NCI-H774 (cell line): Measurements from ENCODE around the gene GDPD3.
"Not testable (repeated sequence)": the region's sequence is repeated elsewhere in the genome, so short reads cannot be mapped to it uniquely, and the experiment has no call there.

Source experiments
- DNase-seq: peaks from one replicate; lab custom pipeline; 2025; lab: John Stamatoyannopoulos, UW

Gene GDPD3, protein sequence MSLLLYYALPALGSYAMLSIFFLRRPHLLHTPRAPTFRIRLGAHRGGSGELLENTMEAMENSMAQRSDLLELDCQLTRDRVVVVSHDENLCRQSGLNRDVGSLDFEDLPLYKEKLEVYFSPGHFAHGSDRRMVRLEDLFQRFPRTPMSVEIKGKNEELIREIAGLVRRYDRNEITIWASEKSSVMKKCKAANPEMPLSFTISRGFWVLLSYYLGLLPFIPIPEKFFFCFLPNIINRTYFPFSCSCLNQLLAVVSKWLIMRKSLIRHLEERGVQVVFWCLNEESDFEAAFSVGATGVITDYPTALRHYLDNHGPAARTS

DNA sequence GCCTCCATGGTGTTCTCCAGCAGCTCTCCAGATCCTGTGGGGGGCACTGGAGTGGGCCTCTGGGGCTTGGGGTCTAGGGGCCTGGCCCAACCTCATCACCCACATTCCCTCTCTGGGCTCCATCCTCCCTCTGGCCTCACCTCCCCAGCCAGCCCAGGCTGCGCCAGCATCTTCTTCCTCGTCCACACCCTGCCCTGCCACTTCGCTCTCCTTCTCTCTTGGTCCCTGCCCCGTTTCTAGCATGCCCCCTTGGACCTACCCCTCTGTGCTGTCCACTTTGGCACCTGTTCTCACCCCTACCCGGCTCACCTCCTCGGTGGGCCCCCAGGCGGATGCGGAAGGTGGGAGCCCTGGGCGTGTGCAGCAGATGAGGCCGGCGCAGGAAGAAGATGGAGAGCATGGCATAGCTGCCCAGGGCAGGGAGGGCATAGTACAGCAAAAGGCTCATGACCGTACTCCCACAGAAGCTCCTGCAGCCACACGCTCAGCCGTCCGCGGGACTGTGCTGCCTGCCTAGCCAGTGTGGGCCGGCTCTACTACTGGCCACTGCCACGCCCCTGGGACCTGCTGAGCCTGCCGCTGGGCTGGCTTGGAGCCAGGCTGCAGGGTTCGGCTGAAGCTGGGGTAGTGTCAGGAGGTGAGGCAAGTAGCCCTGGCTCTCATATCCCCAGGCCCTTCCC is at the start of gene GDPD3:
GDPD3 (minus strand) TSS at position 507 of the 680 bp plus-strand sequence; CDS start at position 448, 59 bp downstream.
- no peak for DNase-seq

DNA sequence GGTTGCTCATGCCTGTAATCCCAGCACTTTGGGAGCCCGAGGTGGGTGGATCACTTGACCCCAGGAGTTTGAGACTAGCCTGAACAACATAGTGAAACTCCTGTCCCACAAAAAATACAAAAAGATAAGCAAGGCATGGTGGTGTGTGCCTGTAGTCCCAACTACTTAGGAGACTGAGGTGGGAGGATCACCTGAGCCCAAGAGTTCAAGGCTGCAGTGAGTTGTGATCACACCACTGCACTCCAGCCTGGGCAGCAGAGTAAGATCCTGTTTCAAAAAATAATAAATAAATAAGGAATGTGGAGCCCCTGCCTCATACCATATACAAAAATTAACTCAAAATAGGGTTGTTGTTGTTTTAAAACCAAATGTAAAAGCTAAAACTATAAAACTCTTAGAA is 43.9 kb upstream of the GDPD3 start:
- no peak for DNase-seq

DNA sequence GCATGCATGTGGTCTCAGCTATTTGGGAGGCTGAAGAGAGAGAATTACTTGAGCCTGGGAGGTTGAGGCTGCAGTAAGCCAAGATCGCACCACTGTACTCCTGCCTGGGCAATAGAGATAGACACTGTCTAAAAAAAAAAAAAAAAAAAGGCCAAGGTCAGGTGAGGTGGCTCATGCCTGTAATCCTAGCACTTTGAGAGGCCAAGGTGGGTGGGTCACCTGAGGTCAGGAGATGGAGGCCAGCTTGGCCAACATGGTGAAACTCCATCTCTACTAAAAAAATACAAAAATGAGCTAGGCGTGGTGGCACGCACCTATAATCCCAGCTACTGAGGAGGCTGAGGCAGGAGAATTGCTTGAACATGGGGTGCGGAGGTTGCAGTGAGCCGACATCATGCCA is 41.9 kb upstream of the GDPD3 start:
- DNase-seq: no peak

DNA sequence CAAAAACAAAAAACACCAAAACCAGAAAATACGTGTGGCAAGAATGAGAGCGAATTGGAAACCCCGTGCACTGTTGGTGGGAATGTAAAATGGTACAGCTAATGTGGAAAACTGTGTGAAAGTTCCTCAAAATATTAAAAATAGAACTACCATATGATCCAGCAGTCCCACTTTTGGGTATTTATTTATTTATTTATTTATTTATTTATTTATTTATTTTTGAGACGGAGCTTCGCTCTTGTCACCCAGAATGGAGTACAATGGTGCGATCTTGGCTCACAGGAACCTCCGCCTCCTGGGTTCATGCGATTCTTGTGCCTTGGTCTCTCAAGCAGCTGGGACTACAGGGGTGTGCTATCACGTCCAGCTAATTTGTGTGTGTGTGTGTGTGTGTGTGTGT is 39.2 kb upstream of the GDPD3 start:
- DNase-seq: no peak

DNA sequence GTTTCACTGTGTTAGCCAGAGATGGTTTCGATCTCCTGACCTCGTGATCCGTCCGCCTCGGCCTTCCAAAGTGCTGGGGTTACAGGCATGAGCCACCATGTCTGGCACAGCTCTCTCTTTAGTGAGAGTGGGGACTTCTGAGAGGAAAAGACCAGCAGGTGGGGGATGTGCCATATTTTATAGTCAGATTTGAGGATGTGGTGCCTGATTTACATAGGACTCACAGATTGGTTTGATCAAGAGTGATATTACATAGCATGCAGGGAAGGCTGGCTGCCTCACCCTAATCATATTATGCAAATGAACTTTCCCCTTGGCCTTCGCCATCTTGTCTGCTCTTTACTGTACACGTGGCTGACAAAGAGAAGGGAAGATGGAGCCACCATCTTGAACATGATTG is 37.8 kb upstream of the GDPD3 start:
- DNase-seq: no peak

DNA sequence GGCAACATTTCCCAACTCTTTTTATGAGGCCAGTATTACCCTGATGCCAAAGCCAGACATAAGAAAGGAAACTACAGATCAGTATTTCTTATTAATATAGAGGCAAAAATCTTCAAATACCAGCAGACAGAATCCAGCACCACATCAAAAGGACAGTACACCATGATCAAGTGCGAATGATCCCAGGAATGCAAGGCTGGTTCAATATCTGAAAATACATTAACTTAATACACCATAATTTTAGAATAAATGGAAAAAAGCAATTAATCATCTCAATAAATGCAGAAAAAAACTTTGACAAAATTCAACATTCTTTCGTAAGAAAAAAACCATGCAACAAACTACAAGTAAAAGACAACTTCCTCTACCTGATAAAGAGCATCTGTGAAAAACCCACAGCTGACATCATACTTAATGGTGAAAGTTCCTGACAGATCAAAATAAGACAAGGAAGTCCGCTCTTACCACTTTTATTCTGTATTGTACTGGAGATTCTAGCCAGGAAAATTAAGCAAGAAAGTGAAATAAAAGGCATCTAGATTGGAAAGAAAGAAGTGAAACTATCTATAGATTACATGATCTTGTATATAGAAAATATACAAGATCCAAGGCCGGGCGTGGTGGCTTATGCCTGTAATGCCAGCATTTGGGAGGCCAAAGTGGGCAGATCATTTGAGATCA is 36.1 kb upstream of the GDPD3 start:
- no peak for DNase-seq

DNA sequence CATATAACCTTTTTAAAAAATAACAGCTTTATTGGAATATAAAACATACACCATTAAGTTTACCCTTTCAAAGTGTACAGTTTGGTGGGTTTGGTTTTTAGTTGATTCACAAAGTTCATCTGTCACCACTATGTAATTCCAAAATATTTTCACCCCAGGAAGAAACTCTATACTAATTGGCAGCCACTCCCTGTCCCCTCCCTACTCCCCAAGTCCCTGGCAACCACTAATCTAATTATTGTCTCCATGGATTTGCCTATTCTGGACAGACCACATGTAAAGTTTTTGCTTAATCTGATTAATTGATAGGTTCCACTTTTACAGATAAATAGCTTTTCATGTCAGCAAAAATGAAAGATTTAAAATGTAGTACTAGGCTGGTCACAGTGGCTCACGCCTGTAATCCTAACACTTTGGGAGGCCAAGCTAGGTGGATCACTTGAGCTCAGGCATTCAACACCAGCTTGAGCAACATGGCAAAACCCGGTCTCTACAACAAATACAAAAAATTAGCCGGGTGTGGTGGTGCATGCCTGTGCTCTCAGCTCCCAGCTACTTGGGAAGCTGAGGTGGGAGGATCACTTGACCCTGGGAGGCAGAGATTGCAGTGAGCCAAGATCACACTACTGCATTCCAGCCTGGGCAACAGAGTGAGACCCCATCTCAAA is 34.6 kb upstream of the GDPD3 start:
- no peak for DNase-seq

DNA sequence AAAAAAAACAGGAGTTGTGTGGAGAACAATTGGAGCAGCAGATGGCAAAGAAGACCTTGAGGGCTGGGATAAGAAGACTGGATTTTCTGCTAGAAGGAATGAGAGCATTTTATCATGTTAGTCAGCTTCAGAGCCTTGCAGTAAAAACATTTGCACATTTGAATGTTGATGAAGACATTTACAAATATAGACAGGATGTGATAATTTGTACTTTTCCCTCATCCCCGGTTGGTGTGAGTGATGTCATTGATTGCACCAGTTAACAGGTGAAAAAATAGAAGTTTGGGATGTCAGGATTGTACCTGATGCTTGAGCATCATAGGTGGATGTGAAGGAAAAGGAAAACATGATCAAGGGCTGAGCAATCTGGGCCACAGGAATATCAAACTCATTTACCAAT is 32.3 kb upstream of the GDPD3 start:
- DNase-seq: no peak

DNA sequence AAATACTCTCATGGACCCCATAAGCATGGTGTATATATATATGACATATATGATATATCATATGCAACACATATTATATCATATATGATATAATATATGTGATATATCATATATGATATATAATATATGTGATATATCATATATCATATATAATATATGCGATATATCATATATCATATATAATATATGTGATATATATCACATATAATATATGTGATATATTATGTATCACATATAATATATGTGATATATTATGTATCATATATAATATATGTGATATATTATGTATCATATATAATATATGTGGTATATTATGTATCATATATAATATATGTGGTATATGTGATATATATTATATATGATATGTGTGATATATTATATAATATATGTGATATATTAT is 31.6 kb upstream of the GDPD3 start:
- no peak for DNase-seq

DNA sequence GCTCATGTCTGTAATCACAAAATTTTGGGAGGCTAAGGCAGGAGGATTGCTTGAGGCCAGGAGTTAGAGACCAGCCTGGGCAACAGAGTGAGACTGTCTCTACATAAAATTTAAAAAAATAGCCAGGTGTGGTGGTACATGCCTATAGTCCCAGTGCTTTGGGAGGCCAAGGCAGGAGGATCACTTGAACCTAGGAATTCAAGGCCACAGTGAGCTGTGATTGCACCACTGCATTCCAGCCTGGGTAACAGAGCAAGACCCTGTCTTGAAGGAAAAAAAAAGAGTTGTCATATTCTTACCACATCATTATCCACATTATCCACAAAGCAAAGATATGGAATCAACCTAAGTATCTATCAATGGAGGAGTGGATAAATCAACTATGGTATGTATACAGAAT is 30.7 kb upstream of the GDPD3 start:
- no peak for DNase-seq

DNA sequence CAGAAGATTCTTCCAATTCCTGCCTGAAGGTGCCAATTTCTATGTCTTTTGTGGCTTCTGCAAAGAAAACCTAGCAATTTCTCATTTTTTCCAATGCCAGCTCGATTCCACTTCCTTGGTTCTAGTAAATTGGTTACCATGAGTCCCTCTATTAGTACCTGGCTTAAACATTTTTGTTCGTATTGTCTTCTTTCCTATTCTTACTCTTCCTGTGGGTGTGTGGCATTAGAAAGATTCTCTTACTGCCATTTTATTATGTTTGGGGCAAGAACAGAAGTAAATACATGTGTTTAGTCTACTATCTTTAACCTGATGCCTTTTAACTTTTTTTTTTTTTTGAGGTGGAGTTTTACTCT is 30.0 kb upstream of the GDPD3 start:
- DNase-seq: no peak

DNA sequence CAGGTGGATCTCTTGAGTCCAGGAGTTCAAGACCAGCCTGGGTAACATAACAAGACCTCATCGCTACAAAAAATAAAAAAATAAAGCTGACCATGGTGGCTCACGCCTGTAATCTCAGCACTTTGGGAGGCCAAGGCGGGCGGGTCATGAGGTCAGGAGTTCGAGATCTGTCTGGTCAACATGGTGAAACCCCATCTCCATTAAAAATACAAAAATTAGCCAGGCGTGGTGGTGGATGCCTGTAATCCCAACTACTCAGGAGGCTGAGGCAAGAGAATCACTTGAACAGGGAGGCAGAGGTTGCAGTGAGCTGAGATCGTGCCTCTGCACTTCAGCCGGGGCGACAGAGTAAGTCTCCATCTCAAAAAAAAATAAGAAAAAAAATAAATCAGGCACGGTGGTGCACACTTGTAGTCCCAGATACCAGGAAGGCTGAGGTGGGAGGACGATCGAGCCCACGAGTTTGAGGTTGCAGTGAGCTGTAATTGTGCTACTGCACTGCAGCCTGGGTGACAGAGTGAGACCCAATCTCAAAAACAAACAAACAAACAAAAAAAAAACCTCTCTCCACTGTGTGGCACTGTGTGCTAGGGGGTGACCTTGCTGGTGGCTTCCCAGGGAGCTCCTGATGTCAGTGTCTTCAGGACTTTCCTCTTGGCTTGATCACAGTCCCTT is 29.5 kb upstream of the GDPD3 start:
- DNase-seq: no peak

DNA sequence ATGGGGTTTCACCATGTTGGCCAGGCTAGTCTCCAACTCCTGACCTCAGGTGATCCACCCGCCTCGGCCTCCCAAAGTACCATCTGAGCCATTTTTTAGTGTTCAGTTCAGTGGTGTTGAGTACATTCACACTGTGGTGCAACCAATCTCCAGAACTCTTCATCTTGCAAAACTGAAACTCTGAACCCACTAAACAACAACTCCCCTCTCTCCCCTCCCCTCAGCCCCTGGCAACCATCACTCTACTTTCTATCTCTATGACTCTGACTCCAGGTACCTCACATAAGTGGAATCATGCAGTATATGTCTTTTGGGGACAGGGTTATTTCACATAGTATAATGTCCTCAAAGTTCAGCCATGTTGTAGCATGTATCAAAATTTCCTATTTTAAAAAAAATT is 28.4 kb upstream of the GDPD3 start:
- DNase-seq: no peak

DNA sequence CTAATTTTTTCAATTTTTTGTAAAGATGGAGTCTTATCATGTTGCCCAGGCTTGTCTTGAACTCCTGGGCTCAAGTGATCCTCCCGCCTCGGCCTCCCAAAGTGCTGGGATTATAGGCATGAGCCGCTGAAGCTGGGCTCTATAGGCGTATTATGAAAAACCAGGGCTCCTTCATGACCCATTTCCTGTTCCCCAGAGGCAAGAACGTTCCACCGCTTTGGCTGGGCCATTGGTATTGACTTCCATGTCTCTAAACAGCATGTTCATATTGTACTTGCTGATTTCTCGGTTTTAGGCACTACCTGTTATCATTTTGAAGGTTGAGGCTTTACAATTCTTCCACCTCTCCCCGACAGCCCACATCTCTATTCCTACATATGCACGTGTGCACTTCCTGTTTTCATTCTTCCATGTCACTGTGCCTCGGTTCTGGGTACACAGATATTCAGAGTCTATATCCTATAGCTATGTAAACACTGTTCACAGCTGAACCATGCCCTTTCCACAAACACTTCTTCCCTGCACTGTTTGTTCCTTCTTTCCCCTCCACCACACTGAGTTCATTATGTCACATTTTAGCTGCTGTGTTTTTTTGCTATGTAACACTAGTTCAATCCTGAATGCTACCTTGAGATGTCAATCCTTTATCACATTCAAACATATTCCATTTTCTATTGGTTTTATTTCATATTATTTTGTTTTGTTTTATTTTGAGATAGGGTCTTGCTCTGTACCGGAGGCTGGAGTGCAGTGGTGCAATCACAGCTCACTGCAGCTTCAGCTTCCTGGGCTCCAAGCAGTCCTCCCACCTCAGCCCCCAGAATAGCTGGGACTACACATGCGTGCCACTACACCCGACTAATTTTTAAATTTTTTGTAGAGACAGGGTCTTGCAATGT is 26.5 kb upstream of the GDPD3 start:
- no peak for DNase-seq

DNA sequence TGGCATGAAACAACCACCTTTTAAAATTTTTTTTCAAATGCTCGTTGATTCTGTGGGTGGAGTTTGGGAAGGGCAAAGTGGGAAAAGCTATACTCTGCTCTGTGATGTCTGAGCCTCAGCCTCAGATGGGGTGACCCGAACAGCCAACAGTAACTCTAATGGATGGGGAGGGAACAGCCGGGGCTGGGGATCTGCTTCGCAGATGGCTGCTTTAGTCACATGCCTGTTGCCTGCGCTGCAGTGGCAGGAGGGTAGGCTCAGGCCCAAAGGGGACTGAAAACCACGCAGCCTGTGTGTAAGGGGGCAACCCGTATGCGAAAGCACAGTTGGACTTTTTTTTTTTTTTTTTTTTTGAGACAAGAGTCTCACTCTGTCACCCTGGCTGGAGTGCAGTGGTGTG is 24.6 kb upstream of the GDPD3 start:
- DNase-seq: no peak

DNA sequence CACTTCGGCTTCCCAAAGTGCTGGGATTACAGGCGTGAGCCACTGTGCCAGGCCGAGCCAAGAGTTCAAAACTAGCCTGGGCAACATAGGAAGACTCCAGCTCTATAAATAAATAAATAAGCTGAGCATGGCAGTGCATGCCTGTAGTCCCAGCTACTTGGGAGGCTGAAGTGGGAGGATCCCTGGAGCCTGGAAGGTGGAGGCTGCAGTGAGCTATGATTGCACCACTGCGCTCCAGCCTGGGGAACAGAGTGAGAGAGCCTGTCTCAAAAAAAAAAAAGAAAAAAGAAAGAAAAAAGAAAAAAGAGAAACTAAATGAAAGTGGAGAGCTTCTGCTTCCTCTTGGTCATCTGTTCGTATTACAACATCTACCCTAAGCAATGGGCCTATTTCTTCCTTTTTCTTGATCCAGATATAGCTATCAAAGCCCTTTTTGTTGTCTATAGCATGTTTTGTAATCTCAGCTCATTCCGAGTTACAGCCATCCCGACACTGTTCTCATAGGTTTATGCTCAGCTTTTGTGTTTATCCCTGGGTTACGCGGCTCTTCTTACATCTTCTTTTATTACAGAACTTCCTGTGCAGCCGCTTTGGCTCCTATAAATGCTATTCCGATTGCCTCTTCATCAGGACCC is 23.8 kb upstream of the GDPD3 start:
- DNase-seq: no peak

DNA sequence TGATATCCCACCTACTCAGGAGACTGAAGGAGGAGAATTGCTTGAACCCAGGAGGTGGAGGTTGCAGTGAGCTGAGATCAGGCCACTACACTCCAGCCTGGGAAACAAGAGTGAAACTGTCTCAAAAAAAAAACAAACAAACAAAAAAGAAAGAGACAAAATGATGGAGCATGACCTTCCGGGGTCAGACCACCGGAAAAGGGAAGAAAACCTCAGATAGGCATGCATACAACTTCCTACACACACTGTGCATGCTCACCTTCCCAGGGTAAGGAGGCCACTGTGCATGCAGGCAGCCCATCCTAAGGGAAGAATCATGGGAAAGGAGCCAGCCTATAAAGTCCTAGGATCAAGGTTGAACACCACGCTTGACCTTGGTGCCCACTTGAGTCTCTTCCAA is 19.3 kb upstream of the GDPD3 start:
- no peak for DNase-seq

DNA sequence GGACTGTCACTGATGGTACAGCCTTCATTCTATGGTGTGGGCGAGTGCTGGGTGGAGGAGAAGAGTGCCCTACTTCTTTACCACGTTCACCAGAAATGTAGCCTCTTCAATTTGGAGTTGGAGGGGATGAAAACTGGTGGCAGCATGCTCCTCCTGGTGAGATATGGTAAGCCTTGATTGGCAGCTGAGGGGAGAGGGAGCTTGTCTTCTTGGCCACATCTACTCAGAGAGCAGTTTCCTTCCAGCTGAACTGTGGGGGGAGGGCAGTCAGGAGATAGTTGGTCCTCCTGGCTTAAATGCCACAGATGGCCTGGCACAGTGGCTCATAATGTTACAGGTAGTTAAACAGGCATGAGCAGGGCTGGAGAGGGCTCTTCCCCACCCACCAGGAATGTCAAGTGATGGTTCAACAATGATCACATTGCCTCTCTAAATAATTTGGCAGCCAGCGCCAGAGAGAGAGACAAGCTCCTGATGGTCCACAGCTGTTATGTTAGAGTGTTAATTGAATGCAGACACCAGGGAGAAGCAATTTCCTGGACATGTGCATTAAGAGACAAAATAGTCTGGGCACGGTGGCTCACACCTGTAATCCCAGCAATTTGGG is 18.6 kb upstream of the GDPD3 start:
- peak; percentile 74 for DNase-seq

DNA sequence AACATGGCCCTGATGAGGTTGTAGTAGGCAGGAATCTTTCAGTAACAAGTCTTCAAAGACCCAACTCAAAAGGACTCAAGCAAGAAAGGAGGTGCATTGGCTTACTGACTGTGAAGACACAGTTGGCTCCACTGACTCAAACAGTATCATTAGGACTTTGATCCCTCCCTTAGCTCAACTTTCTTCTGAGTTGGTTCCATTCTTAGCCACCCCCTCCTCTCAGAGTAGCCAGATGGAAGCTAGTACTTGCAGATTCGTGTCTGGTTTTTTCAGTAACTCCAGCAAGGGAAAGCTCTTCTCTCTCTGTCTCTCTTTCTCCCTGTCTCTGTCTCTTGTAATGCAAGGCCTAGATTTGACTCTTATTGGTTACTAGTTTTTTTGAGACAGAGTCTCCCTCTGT is 14.7 kb upstream of the GDPD3 start:
- DNase-seq: no peak

DNA sequence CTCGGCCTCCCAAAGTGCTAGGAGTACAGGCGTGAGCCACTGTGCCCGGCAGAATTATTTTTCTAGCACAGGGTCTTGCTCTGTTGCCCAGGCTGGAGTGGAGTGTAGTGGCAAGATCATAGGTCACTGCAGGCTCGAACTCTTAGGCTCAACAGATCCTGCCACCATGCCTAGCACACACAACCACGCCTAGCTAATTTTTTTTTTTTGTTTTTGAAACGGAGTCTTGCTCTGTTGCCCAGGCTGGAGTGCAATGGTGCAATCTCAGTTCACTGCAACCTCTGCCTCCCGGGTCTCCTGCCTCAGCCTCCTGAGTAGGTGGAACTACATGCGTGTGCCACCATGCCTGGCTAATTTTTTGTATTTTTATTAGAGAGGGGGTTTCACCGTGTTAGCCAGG is 12.4 kb upstream of the GDPD3 start:
- DNase-seq: not testable (repeated sequence)
